Erythroblast (primary cell): ENCODE measurements around the gene ALOXE3.

Experiments used
- GATA1 ChIP-seq: IDR thresholded peaks from 2 replicates; pipeline ENCODE4 v1.6.1; 2011; ENCODE audit warnings: low read depth, mild to moderate bottlenecking, control low read depth, low read length, moderate library complexity
- POLR2A ChIP-seq: IDR thresholded peaks from 2 replicates; pipeline ENCODE4 v1.6.1; 2011; ENCODE audit warnings: mild to moderate bottlenecking, low read length

DNA sequence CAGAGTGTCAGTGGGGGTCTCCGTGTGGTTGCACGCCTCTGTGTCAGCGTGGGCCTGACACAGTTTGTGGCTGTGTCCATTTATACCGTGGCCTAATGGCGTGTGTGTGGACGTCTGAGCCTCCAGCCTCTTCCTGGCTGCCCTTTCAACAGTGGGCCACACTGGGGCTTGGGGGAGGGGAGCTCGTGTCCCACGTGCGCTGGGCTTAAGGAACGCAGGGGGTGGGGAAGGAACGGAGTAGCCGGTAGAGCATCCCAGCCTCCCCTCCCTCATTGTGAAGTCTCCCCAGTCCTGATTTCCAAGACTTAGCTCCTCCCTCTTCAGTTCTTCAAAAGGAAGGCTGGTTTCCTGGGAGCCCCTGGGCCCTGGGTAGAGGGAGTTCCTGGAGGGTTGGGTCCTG, 15.1 kb upstream of the ALOXE3 start:
- TF ChIP-seq POLR2A = no peak
- TF ChIP-seq GATA1 = no peak
